KMS-11 (cell line): ENCODE data around the gene GAS6.

Experiments
- H2AFZ ChIP-seq: fragments of 200-600 bp; sonication (generic); 2 replicates; pipeline ENCODE4 v1.6.1; 2016; ENCODE audit warnings: antibody characterized with exemption, mixed run types, low read depth
- H3K27ac ChIP-seq: fragments of 200-600 bp; sonication (generic); 2 replicates; pipeline ENCODE4 v1.6.1; 2016; ENCODE audit warnings: mild to moderate bottlenecking, mixed run types
- H3K27me3 ChIP-seq: fragments of 200-600 bp; sonication (generic); 2 replicates; pipeline ENCODE4 v1.6.1; 2017; ENCODE audit warnings: mild to moderate bottlenecking, low read depth, mixed run types, moderate library complexity; ENCODE audit not compliant: insufficient read depth
- H3K36me3 ChIP-seq: fragments of 200-600 bp; sonication (generic); 2 replicates; pipeline ENCODE4 v1.6.1; 2017; ENCODE audit warnings: mild to moderate bottlenecking, mixed run types; ENCODE audit not compliant: insufficient read depth
- H3K4me1 ChIP-seq: fragments of 200-600 bp; sonication (generic); 2 replicates; pipeline ENCODE4 v1.6.1; 2016; ENCODE audit warnings: mild to moderate bottlenecking, low read depth, mixed run types; ENCODE audit not compliant: poor library complexity, severe bottlenecking
- H3K4me2 ChIP-seq: fragments of 200-600 bp; sonication (generic); 2 replicates; pipeline ENCODE4 v1.7.0; 2016; ENCODE audit warnings: mild to moderate bottlenecking, mixed run types
- H3K4me3 ChIP-seq: fragments of 200-600 bp; sonication (generic); IDR thresholded peaks from 2 replicates; pipeline ENCODE4 v1.6.1; 2017; ENCODE audit warnings: low read depth, low read length, mixed read lengths; ENCODE audit not compliant: insufficient read depth
- H3K79me2 ChIP-seq: fragments of 200-600 bp; sonication (generic); 2 replicates; pipeline ENCODE4 v1.6.1; 2016; ENCODE audit warnings: low read depth, mixed run types; ENCODE audit not compliant: insufficient read depth
- H3K9ac ChIP-seq: fragments of 200-600 bp; sonication (generic); 2 replicates; pipeline ENCODE4 v1.6.1; 2016; ENCODE audit warnings: mild to moderate bottlenecking, mixed run types
- H4K20me1 ChIP-seq: fragments of 200-600 bp; sonication (generic); 2 replicates; pipeline ENCODE4 v1.6.1; 2016; ENCODE audit warnings: mild to moderate bottlenecking, mixed run types; ENCODE audit not compliant: insufficient read depth
- TF ChIP-seq, protein P1 (sequence below): fragments of 200-600 bp; sonication (generic); conservative IDR thresholded peaks from 2 replicates; pipeline ENCODE4 v1.6.1; 2017; ENCODE audit warnings: low read depth, mild to moderate bottlenecking, antibody characterized with exemption, low read length, moderate library complexity, mixed read lengths

The GAS6 gene

DNA sequence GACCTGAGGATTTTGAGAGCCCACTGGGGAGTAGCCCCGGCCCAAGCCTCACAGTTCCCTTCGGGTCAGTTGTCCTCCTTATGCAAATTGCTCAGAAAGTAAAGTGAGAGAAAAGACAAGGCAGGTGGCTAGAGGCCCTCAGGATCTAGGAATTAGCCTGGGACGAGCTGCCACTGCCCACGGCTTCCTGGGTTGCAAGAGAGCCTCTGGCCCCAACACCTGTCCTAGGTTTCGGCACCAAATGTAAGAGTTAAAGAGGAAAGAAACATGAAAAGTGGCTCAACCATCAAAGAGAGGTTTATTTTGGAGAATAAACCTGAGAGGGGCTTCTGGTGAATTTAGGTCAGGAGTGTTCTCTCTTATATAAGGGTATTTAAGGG is 79.2 kb downstream of the GAS6 start:
- Histone ChIP-seq H2AFZ (no peak overlapping the region), H3K4me2 (no peak overlapping the region), H3K36me3 (no peaks in the 10 kb centered on the region), H3K27me3 (peaks cover 33% of the 10 kb centered on the region; the same call in 1 of the 2 replicates), H4K20me1 (no peaks in the 10 kb centered on the region), H3K9ac (no peak overlapping the region), H3K27ac (no peak overlapping the region), H3K4me1 (no peaks in the 10 kb centered on the region), H3K79me2 (no peaks in the 10 kb centered on the region), H3K4me3 (no peak overlapping the region)
- TF ChIP-seq, protein P1, sequence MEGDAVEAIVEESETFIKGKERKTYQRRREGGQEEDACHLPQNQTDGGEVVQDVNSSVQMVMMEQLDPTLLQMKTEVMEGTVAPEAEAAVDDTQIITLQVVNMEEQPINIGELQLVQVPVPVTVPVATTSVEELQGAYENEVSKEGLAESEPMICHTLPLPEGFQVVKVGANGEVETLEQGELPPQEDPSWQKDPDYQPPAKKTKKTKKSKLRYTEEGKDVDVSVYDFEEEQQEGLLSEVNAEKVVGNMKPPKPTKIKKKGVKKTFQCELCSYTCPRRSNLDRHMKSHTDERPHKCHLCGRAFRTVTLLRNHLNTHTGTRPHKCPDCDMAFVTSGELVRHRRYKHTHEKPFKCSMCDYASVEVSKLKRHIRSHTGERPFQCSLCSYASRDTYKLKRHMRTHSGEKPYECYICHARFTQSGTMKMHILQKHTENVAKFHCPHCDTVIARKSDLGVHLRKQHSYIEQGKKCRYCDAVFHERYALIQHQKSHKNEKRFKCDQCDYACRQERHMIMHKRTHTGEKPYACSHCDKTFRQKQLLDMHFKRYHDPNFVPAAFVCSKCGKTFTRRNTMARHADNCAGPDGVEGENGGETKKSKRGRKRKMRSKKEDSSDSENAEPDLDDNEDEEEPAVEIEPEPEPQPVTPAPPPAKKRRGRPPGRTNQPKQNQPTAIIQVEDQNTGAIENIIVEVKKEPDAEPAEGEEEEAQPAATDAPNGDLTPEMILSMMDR: no peak

DNA sequence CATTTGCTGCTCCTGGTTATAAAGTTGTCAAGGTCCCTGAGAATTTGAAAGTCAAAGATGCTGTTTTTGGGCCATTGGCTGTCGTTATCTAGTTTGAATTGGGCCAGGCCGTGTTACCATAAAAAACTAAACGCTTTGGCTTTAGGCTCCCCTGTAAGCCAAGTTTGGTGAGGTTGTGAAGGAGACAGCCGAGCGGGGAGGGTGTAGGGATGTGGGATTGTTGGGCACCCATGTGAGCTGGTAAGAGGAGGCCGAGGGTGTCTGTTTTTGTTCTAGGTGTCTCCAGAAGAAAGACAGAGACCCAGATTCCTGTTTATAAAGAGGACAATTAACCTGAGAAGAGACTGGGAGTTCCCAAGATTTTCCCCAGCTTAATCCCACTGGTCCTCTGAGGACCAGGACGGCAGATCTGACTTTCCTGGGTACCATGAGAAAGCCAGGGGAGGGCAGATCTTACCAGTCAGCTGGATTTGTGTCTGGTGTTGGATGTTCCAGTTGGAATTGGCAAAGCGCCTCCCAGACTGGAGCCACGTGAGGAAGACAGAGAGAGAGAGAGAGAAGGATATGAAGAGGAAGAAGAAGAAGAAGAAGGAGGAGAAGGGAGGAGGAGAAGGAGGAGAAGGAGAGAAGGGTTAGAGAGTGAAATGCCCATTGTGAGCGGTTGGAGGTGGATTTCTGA is 79.8 kb downstream of the GAS6 start:
- no peaks in the 10 kb centered on the region for H4K20me1 ChIP-seq
- H3K27me3 ChIP-seq: peaks cover 36% of the 10 kb centered on the region; the same call in 1 of the 2 replicates
- no peaks in the 10 kb centered on the region for H3K4me1 ChIP-seq
- no peak overlapping the region for H3K4me3 ChIP-seq
- no peaks in the 10 kb centered on the region for H3K79me2 ChIP-seq
- H3K27ac ChIP-seq: no peak overlapping the region
- H2AFZ ChIP-seq: no peak overlapping the region
- H3K9ac ChIP-seq: no peak overlapping the region
- TF ChIP-seq, protein P1: no peak
- no peaks in the 10 kb centered on the region for H3K36me3 ChIP-seq
- no peak overlapping the region for H3K4me2 ChIP-seq

DNA sequence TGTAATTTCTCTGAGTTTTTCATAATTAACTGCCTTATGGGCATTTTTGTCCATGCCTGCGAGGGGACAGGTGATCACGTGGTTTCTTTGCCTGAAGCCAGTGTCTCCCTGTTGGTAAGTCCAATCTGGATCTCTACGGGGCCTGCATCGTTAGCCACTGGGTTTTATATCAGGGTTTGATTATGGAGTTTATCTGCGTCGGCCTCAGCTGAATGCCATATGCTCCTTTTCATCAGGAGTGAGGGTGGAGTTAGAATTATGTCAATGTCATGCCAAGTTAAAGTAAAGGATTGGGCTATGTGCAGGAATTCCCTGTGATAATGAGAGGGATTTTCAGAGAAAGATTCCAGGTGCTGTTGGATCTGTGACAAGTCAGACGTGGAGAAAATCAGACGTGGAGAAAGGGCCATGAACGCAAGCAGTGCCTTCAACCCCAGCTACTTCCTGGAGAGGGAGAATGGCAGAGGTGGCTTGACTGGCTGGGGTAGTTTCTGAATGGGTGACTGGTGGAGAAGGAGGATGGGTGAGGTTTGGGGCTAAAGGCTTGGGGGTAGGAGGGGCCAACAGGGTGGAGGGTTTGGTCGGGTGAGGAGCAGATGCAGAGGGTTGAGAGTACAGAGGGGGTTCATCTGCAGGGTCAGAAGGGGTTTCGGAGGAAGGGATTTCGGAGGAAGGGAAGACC is 80.5 kb downstream of the GAS6 start:
- TF ChIP-seq, protein P1: no peak
- Histone ChIP-seq H3K79me2 (no peaks in the 10 kb centered on the region), H3K9ac (no peak overlapping the region), H4K20me1 (no peaks in the 10 kb centered on the region), H3K4me3 (no peak overlapping the region), H2AFZ (no peak overlapping the region), H3K4me2 (no peak overlapping the region), H3K36me3 (no peaks in the 10 kb centered on the region), H3K27me3 (peaks cover 42% of the 10 kb centered on the region; the same call in 1 of the 2 replicates), H3K4me1 (no peaks in the 10 kb centered on the region), H3K27ac (no peak overlapping the region)

DNA sequence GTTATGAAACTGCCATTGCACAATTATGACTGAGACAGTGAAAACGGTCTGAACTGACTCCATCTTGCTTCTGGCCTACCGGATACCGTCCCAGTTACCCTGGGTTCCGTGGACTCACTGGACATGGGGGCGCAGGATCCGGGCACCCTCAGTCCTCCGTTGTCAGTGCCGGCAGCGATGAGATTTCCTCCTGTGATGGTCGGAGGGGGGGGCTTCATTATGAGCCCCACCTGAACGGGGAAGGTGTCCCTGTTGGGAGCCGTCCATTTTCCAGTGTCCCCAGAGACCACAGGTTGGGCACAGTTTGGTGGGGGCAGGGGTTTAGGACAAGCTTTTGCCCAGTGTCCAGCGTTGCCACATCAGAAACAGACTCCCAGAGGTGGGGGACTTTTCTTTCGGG is 81.4 kb downstream of the GAS6 start:
- H3K4me3 ChIP-seq: no peak overlapping the region
- no peak overlapping the region for H3K27ac ChIP-seq
- H2AFZ ChIP-seq: no peak overlapping the region
- H3K4me1 ChIP-seq: no peaks in the 10 kb centered on the region
- no peaks in the 10 kb centered on the region for H4K20me1 ChIP-seq
- H3K27me3 ChIP-seq: peaks cover 42% of the 10 kb centered on the region; the same call in 1 of the 2 replicates
- TF ChIP-seq, protein P1: no peak
- H3K79me2 ChIP-seq: no peaks in the 10 kb centered on the region
- no peak overlapping the region for H3K9ac ChIP-seq
- H3K36me3 ChIP-seq: no peaks in the 10 kb centered on the region
- H3K4me2 ChIP-seq: no peak overlapping the region
